ENCODE data around the gene PEX14. TPM values are rescaled to one million over a fixed set of nuclear protein-coding genes. Genes with fewer than 3 reads are reported as not detected.

Gene PEX14
- total RNA-seq, 1 donor from 2014 or later, result 28.0 TPM

GRCh38 chr1:10537082-10537766 is 62.5 kb downstream of the PEX14 start:
- no peak for DNase-seq (ENCODE audit: low read depth, low spot score)
- no peak for TF ChIP-seq CTCF (conservative IDR thresholded peaks at IDR 0.05)
- H3K4me3 Mint-ChIP-seq, result no peak overlapping the region
- H3K27me3 Mint-ChIP-seq (ENCODE audit: low read depth), result peaks cover 15% of the 10 kb centered on the region
- H3K4me1 Mint-ChIP-seq, result peaks cover 38% of the 10 kb centered on the region
- H3K36me3 Mint-ChIP-seq (ENCODE audit: low read depth), result peaks cover 7% of the 10 kb centered on the region
- H3K9me3 Mint-ChIP-seq, result no peaks in the 10 kb centered on the region
- no peak overlapping the region for H3K27ac Mint-ChIP-seq (ENCODE audit: unreplicated experiment)

GRCh38 chr1:10538646-10539355 is 64.1 kb downstream of the PEX14 start:
- peaks cover 7% of the 10 kb centered on the region for H3K27me3 Mint-ChIP-seq (ENCODE audit: low read depth)
- H3K36me3 Mint-ChIP-seq (ENCODE audit: low read depth), result peaks cover 8% of the 10 kb centered on the region
- no peak for TF ChIP-seq CTCF (conservative IDR thresholded peaks at IDR 0.05)
- no peak for DNase-seq (ENCODE audit: low read depth, low spot score)
- H3K4me3 Mint-ChIP-seq, result no peak overlapping the region
- H3K4me1 Mint-ChIP-seq, result peaks cover 38% of the 10 kb centered on the region
- H3K9me3 Mint-ChIP-seq, result no peaks in the 10 kb centered on the region
- no peak overlapping the region for H3K27ac Mint-ChIP-seq (ENCODE audit: unreplicated experiment)

- DNase-seq (ENCODE audit: low read depth, low spot score), result no peak
- H3K36me3 Mint-ChIP-seq (ENCODE audit: low read depth), result peaks cover 8% of the 10 kb centered on the region
- peaks cover 4% of the 10 kb centered on the region for H3K27me3 Mint-ChIP-seq (ENCODE audit: low read depth)
- H3K27ac Mint-ChIP-seq (ENCODE audit: unreplicated experiment), result no peak overlapping the region
- H3K4me1 Mint-ChIP-seq, result peaks cover 38% of the 10 kb centered on the region
- no peaks in the 10 kb centered on the region for H3K9me3 Mint-ChIP-seq
- TF ChIP-seq CTCF (conservative IDR thresholded peaks at IDR 0.05), result no peak
- H3K4me3 Mint-ChIP-seq, result no peak overlapping the region
These were observed 64.8 kb downstream of the PEX14 start for GRCh38 chr1:10539411-10540043.

- peak overlapping the region; percentile 8 for H3K27ac Mint-ChIP-seq (ENCODE audit: unreplicated experiment)
- DNase-seq (ENCODE audit: low read depth, low spot score), result no peak
- H3K4me3 Mint-ChIP-seq, result no peak overlapping the region
- no peak for TF ChIP-seq CTCF (conservative IDR thresholded peaks at IDR 0.05)
- H3K4me1 Mint-ChIP-seq, result peaks cover 38% of the 10 kb centered on the region
- H3K9me3 Mint-ChIP-seq, result no peaks in the 10 kb centered on the region
- peaks cover 8% of the 10 kb centered on the region for H3K36me3 Mint-ChIP-seq (ENCODE audit: low read depth)
- H3K27me3 Mint-ChIP-seq (ENCODE audit: low read depth), result peaks cover 3% of the 10 kb centered on the region
These were observed 65.7 kb downstream of the PEX14 start for GRCh38 chr1:10540277-10541005.

- no peak for DNase-seq (ENCODE audit: low read depth, low spot score)
- no peaks in the 10 kb centered on the region for H3K9me3 Mint-ChIP-seq
- H3K27me3 Mint-ChIP-seq (ENCODE audit: low read depth), result peaks cover 3% of the 10 kb centered on the region
- peaks cover 8% of the 10 kb centered on the region for H3K36me3 Mint-ChIP-seq (ENCODE audit: low read depth)
- no peak overlapping the region for H3K27ac Mint-ChIP-seq (ENCODE audit: unreplicated experiment)
- no peak for TF ChIP-seq CTCF (conservative IDR thresholded peaks at IDR 0.05)
- no peak overlapping the region for H3K4me3 Mint-ChIP-seq
- peaks cover 35% of the 10 kb centered on the region for H3K4me1 Mint-ChIP-seq
These were observed 66.5 kb downstream of the PEX14 start for GRCh38 chr1:10541286-10541685.

Data from neural crest cell (in vitro differentiated cells).